GM21390 (cell line): ENCODE measurements around the gene KBTBD7.

Source experiments
- ATAC-seq: cut with Tn5 transposase; IDR thresholded peaks from one replicate; pipeline ENCODE4 v1.9.1; 2021; ENCODE audit not compliant: unreplicated experiment

KBTBD7 gene, protein sequence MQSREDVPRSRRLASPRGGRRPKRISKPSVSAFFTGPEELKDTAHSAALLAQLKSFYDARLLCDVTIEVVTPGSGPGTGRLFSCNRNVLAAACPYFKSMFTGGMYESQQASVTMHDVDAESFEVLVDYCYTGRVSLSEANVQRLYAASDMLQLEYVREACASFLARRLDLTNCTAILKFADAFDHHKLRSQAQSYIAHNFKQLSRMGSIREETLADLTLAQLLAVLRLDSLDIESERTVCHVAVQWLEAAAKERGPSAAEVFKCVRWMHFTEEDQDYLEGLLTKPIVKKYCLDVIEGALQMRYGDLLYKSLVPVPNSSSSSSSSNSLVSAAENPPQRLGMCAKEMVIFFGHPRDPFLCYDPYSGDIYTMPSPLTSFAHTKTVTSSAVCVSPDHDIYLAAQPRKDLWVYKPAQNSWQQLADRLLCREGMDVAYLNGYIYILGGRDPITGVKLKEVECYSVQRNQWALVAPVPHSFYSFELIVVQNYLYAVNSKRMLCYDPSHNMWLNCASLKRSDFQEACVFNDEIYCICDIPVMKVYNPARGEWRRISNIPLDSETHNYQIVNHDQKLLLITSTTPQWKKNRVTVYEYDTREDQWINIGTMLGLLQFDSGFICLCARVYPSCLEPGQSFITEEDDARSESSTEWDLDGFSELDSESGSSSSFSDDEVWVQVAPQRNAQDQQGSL

GRCh38 chr13:41193919-41194824 is at the start of gene KBTBD7:
TSS of gene KBTBD7 (minus strand) at chr13:41194569. CDS start at chr13:41194257, 312 bp downstream.
- peak; percentile 96 for ATAC-seq

DNA sequence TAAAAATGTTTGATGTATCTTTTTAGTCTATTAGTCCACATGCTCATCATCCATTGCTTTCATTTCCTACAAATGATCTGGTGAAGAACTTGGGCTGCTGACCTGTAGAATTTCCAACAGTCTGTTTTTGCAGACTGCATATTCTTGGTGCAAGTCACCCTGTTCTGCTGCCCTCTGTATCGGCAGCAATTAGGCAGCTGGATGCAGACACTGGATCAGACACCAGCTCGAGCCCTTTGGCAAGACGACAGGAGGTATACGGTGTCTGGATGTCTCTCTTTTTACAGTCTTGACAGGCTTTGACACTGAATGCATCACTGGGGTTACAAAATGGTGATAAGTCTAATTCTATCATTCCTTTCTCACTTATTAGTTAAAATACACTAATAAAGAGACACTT is 47.3 kb upstream of the KBTBD7 start:
- no peak for ATAC-seq

DNA sequence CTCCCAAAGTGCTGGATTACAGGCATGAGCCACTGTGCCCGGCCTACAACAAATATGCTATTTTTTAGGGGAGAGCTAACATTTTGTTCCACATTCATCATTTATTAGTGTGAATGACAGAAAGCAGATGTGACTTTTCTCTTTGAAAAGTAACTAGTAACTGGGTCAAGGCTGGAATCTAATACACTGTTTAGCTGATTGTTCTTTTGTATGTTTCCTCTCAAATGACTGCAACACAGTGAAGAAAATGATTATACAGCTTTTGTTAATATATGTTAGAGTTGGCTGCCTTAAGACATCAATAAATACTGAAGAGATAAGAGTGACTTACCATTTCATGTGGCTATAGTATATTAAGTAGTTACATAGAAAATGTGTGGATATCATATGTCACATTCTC is 42.0 kb upstream of the KBTBD7 start:
- ATAC-seq, result no peak

DNA sequence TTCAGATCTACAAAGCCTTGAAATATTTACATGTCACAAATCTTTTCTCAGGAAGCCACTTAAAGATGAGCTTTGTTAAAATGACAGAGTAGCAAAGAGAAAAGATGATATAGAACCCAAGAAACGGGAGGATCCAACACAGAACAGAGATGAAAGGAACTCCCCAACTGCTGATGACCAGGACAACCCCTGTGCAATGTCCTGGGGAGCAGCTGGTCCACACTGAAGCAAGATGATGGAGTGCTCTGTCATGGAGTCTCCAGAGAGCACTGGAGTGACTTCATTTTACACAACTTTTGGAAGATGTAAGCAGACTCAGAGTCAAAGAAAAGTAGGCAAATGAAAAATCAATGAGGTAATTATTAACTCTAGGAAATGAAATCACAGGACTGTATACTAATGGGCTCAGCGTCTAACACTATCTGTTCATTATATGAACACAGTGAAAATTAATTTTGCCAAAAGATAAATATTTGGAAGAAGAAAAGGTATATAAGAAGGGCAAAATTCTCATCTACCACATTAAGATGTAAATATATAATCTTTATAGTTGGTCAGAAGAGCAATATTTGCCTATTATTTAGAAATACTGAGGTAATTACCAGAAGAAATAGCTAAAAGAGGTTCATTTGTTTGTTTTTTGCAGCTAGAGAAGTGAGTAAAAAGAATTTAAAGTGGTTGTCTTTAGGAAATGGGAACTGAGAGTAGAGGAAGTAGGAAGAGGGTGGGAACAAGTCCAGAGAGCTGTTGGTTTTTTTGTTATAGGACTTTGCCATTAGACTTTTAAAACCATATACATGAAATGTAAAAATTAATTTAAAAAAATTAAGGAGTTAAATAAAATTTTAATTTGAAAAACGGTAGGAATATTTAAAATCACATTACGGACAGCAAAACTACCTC is 38.5 kb upstream of the KBTBD7 start:
- no peak for ATAC-seq

- ATAC-seq, result peak; percentile 64
Observed at GRCh38 chr13:41231786-41232185, 37.4 kb upstream of the KBTBD7 start.

- no peak for ATAC-seq
Observed at GRCh38 chr13:41231025-41231677, 36.8 kb upstream of the KBTBD7 start.

GRCh38 chr13:41229356-41229755 is 35.0 kb upstream of the KBTBD7 start:
- no peak for ATAC-seq

- no peak for ATAC-seq
Observed at GRCh38 chr13:41224113-41225110, 30.0 kb upstream of the KBTBD7 start.

GRCh38 chr13:41222259-41222852 is 28.0 kb upstream of the KBTBD7 start:
- peak; percentile 81 for ATAC-seq

- ATAC-seq, result no peak
Observed at GRCh38 chr13:41220401-41220800, 26.0 kb upstream of the KBTBD7 start.

- no peak for ATAC-seq
Observed at GRCh38 chr13:41216160-41216559, 21.8 kb upstream of the KBTBD7 start.

DNA sequence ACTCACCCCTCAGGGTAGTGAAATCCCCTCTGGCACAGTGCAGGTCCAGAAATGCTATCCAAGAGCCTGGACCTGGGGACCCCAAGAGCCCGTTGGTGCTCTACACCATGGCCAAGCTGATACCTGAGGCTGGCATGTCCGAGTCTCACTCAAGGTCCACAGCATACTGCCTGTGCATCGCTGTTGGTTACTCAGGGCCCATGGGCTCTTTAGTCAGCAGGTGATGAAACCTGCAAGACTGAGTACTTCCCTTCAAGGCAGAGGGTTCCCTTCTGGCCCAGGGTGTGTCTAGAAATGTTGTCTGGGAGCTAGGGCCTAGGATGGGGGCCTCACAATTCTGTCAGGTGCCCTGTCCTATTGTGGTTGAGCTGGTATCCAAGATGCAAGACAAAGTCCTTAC is 19.6 kb upstream of the KBTBD7 start:
- ATAC-seq, result no peak

DNA sequence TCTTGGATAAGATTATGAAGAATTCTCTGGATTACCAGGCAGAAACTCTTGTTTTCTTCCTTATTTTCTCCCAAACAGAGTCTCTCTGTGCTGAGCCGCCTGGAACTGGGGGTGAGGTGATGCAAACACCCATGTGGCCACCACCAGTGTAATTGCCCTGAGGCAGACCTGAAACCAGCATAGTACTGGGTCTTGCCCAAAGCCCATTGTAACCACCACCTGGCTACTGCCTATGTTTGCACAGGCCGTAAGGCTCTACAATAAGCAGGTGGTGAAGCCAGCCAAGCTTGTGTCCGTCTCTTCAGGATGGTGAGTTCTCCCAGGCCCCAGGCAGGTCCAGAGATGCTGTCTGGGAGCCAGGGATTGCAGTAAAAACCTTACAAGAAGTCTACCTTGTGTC is 18.9 kb upstream of the KBTBD7 start:
- ATAC-seq, result no peak

- no peak for ATAC-seq
Observed at GRCh38 chr13:41212881-41213280, 18.5 kb upstream of the KBTBD7 start.

DNA sequence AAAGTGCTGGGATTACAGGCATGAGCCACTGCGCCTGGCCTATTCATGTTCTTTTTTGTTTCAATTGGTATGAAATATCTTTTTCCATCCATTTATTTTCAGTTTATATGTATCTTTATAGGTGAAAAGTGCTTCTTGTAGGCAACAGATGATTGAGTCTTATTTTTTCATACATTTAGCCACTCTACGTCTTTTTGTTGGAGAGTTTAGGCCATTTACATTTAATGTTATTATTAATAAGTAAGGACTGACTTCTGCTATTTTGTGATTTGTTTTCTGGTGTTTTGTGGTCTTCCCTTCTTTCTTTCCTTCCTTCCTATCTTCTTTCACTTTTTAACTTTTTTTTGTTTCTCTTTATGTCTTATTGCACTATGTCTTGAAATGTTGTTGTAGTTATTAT is 16.7 kb upstream of the KBTBD7 start:
- no peak for ATAC-seq

DNA sequence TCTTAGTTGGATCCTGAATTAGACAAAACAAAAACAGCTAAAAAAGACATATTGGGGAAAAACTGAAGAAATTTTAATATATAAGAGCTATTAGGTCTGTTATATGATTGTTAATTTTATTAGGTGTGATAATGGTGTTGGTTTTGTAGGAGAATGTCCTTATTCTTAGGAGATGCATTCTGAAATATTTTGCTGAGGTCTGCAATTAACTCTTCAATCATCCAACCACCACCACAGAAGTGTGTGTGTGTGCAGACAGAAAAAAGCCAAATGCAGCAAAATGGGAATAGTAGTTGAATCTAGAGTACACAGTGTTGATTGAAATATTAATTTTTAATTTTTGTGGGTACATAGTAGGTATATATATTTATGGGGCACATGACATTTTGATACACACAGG is 12.1 kb upstream of the KBTBD7 start:
- no peak for ATAC-seq

DNA sequence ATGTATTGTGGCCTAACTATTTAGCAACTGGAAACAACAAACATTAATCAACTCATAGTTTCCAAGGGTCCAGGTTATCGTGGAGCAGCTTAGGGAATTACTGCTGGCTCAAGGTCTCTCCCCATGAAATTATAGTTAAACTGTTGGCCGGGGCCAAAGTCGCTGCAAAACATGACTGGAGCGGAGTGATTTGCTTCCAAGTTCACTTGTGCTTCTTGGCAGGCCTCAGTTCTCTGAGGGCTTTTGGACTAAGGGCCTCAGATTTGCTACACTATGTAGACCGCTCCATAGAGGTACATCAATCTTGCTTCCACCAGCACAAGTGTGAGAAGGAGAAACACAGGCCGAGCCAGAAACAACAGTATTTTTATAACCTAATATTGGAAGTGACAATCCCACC is 9.4 kb upstream of the KBTBD7 start:
- no peak for ATAC-seq

- no peak for ATAC-seq
Observed at GRCh38 chr13:41200126-41200525, 5.8 kb upstream of the KBTBD7 start.
